HG03280 (cell line): ENCODE measurements around the gene MOCS1.

Experiments
- ATAC-seq: cut with Tn5 transposase; IDR thresholded peaks from one replicate; pipeline ENCODE4 v1.9.1; 2021; ENCODE audit warnings: mild to moderate bottlenecking, moderate library complexity; ENCODE audit not compliant: unreplicated experiment

MOCS1 gene

GRCh38 chr6:39950125-39950720 lies 16.0 kb upstream of the MOCS1 start:
- ATAC-seq: no peak

DNA sequence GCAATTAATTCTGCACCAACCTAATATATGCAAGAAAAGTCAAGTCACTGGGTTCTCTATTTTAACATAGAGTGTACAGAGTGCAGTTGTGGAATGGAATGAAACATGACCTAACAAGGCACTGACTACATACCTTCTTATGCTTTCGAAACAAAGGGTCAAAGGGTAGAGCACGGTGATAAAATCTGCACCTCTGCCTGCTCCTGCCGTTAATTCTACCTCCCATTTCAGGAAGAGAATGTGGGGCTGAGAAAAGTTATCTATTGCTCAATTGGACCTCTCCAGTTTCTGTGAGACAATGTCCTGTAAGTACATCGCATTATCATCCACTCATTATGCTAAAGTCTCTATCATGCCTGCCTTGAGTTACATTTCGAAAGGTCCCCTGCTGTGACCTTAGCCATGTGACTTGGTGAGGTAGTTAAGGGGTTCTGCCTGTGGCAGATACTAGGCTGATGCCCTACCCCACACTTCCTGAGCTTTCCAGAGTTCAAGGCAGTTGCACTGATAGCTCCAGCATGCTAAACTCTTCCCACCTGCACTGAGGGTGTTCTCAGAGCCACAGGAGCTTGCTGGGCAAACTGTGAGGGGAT lies 14.0 kb upstream of the MOCS1 start:
- ATAC-seq: no peak

DNA sequence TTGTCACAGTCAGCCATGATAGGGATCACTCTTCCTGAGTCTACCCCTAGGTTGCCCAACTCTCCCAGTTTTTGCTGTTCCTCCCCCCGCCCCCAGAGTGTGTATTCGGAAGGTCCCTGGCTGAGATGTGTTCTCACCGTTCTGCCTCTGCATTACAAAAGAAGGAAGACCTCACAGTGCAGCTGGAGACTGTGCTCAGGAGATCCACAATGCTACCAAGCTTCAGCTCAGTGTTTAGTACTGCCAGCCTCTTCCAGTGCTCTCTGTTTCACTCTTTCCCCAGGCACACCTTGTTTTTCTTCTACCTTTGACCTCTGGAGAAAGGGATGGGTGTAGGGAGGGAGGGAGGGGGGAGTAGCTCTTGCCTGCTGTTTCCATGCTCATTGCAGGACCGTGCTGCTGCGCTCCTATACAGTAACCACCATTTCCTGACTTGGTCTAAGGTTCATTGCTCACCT lies 13.4 kb upstream of the MOCS1 start:
- ATAC-seq: no peak

DNA sequence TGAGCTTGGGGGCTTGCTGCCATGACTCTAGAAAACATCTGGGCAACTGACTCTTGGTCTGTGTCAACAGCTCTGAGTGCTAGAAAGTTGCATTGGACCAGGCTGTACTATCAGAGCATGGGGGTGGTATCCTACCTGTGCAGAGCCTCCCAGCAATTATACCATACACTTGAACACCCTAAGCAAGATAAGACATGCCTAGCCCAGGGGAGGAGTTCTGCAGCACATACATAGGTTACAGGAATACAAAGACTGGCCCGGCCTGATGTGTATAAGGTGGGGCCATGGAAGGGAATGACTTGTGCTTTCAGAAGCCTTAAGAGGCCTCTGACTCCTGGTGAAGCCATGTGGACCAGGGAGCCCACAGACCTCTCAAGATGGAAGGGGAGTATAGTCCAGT lies 11.4 kb upstream of the MOCS1 start:
- ATAC-seq: no peak

GRCh38 chr6:39942903-39943580 lies 8.8 kb upstream of the MOCS1 start:
- ATAC-seq: no peak

DNA sequence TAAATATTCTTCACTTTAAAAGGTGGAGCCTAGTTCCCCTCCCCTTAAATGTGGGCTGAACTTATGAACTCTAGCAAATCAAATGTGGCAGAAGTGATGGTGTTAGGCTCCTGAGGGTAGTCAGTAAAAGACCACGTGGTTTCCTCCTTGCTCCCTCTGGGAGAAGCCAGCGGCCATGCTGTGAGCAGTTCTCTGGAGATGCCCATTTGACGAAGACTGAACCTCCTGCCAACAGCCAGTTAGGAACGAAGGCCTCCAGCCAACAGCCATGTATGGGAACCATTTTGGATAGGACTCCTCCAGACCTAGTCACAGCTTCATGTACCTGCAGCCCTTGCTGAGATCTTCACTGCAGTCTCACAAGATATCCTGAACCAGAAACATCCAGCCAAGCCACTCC lies 7.6 kb upstream of the MOCS1 start:
- ATAC-seq: no peak

DNA sequence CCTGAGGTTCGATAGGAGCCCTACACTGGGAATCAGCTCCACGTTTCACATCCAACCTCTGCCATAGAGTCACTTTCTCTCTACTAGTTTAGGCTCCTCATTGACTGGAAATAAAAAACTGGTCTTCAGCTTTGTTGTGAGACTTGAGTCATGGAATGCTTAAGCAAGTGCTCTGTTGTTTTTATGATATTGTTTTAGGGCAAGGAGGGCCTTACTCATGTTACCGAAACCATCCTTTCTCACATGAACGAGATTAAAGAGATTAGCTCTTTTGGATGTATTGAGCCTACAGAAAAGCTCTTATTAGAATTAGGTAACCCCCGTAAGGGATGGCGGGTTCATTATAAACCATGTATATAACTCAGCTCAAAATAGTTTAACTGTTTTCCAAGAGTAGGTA lies 6.9 kb upstream of the MOCS1 start:
- no peak for ATAC-seq

- no peak for ATAC-seq
These were observed 4.8 kb upstream of the MOCS1 start for GRCh38 chr6:39938773-39939654.

DNA sequence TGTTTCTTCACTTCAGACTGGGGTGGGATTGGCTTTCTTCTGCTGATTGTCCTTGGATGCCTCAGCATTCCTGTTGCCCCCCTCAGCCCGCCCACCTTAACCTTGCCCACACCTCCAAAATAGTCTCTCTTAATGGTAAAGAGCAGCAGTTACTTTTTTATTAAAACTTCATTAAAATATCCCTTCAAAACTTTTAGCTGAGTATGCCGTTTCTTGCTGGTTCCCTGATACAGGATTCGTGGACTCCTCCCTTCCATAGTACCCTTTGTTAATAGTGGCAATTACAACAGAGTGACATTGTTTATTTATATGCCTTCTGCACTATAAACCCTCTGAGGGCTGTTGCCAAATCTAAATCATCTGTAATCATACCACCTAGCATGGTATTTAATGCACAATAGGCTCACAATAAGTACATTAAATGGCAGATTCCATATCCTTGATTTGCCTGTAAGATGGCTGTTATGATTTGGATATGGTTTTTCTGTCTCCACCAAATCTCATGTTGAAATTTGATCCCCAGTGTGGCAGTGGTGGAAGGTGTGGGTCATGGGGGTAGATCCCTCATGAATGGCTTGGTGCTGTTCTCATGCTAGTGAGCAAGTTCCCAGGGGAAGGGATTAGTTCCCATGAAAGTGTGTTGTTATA lies 3.5 kb upstream of the MOCS1 start:
- no peak for ATAC-seq

GRCh38 chr6:39936857-39937256 lies 2.6 kb upstream of the MOCS1 start:
- no peak for ATAC-seq

GRCh38 chr6:39935241-39935640 lies 979 bp upstream of the MOCS1 start:
- no peak for ATAC-seq

DNA sequence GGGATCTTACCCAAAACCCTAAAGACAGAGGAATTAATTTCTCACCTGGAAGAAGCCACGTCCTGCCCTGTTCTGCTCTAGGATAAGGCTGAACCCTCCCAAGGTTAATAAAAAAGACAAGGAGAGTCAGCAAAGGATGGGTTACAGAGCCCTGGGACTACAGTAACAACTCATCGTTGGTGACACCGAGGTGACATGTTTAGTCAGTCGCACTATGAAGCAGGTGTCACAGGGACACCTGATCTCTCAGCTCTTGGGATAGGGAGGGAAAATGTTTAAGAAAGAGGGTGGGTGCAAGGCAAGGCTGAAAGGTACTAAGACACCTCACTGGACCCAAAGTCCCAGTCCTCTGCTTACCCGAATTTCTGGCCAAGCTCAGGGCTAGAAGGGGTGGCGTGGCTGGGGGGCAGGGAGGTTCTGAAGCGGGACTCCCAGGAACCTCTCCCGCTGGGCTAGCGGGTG lies 562 bp downstream of the MOCS1 start:
- no peak for ATAC-seq

GRCh38 chr6:39932386-39932910 lies 1.8 kb downstream of the MOCS1 start:
- no peak for ATAC-seq

DNA sequence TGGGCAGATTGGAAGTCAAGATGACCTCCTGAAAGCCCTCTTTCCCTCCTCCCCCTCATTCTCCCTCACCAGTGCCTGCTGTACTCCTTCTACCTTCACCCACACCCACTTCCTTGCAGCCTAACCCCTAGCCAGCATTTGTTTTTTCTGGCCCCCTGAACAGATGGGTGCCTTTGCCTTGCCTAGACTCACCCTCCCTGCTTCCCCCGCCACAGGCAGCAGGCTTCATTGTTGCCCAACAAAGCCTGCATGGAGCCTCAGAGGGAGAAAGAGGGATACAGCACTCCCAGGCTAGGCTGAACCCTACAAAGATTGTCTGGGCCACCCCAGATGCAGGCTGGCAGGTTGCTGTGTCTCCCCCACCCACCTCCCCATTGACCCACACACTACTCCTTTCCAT lies 2.7 kb downstream of the MOCS1 start:
- no peak for ATAC-seq

DNA sequence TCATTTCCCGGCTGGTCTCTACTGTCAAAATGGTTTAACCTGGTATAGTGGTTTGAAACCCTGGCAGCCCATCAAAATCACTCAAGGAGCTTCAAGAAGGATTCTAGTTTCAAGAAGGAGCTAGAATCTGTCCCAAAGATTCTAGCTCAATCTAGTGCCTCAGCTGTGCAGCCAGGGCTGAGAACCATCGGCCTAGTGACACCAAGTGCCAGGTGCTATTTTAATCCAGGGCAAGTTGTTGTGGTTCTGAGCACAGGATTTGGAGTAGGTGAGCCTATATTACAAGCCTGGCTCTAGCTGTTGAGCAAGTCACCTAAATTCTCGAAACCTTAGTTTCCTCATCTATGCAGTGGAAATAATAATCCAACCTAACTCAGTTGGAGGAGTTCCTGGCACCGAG lies 3.7 kb downstream of the MOCS1 start:
- ATAC-seq: no peak

DNA sequence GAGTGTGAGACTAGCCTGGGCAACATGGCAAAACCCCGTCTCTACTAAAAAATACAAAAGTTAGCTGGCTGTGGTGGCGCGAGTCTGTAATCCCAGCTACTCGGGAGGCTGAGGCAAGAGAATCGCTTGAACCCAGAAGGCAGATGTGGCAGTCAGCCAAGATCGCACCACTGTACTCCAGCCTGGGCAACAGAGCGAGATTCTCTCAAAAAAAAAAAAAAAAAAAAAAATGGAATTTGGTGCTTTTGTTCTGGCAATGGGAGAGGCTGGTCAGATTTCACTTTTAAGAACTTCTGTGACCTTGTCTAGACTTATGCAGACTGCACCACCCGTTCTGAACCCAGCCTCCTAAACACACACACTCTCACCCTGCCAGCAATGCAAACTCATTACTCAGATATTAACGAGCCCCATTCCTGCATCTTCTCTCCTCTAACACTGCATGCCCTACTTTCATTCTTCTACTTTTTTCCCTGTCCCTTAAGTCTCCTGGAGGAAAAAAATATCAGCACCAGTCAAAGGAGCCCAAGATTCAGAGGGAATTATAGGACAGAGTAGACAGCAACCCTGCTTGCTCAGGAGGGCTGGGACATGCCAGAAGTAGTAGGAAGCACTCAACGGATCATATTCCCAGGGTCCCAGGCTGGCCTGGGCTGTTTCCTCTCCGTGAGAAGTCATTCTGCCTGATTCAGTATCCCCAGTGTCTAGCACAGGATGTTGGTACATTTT lies 4.4 kb downstream of the MOCS1 start:
- no peak for ATAC-seq

GRCh38 chr6:39929039-39929732 lies 5.1 kb downstream of the MOCS1 start:
- ATAC-seq: no peak

- no peak for ATAC-seq
These were observed 7.1 kb downstream of the MOCS1 start for GRCh38 chr6:39927159-39927558.

DNA sequence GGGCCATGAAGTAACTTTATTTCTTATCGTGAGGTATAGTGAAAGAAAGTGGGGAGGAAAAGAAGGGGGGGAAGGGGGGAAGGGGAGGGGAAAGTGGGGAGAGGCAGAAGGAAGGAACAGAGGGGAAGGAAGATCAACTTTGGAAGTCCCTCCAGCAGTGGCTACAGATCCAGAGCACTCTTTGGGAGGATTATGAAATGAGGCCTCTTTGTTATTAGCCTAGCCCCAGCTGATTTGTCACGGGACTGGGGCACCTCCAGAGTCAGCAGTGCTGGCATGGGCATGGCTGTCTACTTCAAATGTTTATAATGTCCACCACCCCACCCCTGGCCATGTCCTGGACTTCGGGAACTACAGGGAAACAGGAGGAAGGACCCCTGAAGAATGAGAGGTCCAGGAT lies 7.6 kb downstream of the MOCS1 start:
- no peak for ATAC-seq

DNA sequence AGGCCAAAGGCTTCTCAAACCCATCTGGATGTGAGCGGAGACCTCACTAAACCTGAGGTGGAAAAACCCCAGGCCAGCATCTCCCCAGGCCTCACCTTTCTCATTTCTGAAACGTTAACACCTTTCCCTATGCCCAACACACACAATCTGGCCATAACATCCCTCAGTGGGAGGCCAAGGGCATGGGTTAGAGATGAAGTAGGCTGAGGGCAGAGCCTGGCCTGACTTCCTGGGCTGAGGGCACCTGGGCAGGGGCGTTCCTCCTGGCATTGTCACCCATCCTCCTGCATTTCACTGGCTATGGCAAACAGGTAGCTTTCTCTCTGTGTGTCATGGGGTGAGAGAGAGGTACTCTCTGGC lies 8.4 kb downstream of the MOCS1 start:
- no peak for ATAC-seq
